ENCODE measurements around the gene SHB. TPM values are rescaled to one million over a fixed set of nuclear protein-coding genes. Genes with fewer than 3 reads are reported as not detected.

The SHB gene
- total RNA-seq, 1 experiment from 2014 or later: 29.6 TPM

- intact Hi-C loops (cut with micrococcal nuclease): no loop called here
- no TSS peak for BruUV-seq (replicated peaks)
- Mint-ChIP-seq H3K27me3 (ENCODE audit: insufficient read depth, unreplicated experiment) (no peaks in the 10 kb centered on the region), H3K4me1 (ENCODE audit: insufficient read depth, unreplicated experiment) (peaks cover 4% of the 10 kb centered on the region), H3K9me3 (ENCODE audit: unreplicated experiment) (no peaks in the 10 kb centered on the region), H3K27ac (ENCODE audit: low read depth, unreplicated experiment) (no peak overlapping the region), H3K4me3 (ENCODE audit: unreplicated experiment) (no peak overlapping the region), H3K36me3 (ENCODE audit: insufficient read depth, unreplicated experiment) (peaks cover 6% of the 10 kb centered on the region)
- TF ChIP-seq CTCF (IDR thresholded peaks at IDR 0.05; ENCODE audit: unreplicated experiment): no peak
- DNase-seq (ENCODE audit: unreplicated experiment): no peak
- POLR2A ChIA-PET: interaction anchor here (0.9 to 5.8 kb wide), 5 partner anchors 10 to 169 kb away, joined by 3 to 41 read pairs (median 3); no protein-coding TSS in a partner anchor
- CTCF ChIA-PET: interaction anchor here (1.0 to 6.1 kb wide), 7 partner anchors 10 to 292 kb away, joined by 4 to 48 read pairs (median 9); no protein-coding TSS in a partner anchor
These were observed 2.6 kb upstream of the SHB start for GRCh38 chr9:38071470-38072134.

GRCh38 chr9:38067859-38068681, 957 bp downstream of the SHB start:
- H3K27me3 Mint-ChIP-seq (ENCODE audit: insufficient read depth, unreplicated experiment): no peaks in the 10 kb centered on the region
- TF ChIP-seq CTCF (IDR thresholded peaks at IDR 0.05; ENCODE audit: unreplicated experiment): no peak
- intact Hi-C loops (cut with micrococcal nuclease): loop anchor here (2.0 to 5.0 kb wide), 5 partner anchors 41 to 194 kb away; no protein-coding TSS in a partner anchor
- peak overlapping the region; percentile 87 for H3K4me3 Mint-ChIP-seq (ENCODE audit: unreplicated experiment)
- DNase-seq (ENCODE audit: unreplicated experiment): no peak
- ChIA-PET CTCF (interaction anchor here (0.6 to 6.1 kb wide), 32 partner anchors 8 to 292 kb away, joined by 3 to 59 read pairs (median 6); no protein-coding TSS in a partner anchor), POLR2A (interaction anchor here (0.5 to 5.8 kb wide), 28 partner anchors 12 to 165 kb away, joined by 3 to 41 read pairs (median 4); no protein-coding TSS in a partner anchor)
- BruUV-seq (replicated peaks): no TSS peak
- H3K9me3 Mint-ChIP-seq (ENCODE audit: unreplicated experiment): no peaks in the 10 kb centered on the region
- peaks cover 8% of the 10 kb centered on the region for H3K36me3 Mint-ChIP-seq (ENCODE audit: insufficient read depth, unreplicated experiment)
- peaks cover 34% of the 10 kb centered on the region for H3K4me1 Mint-ChIP-seq (ENCODE audit: insufficient read depth, unreplicated experiment)
- peak overlapping the region; percentile 40 for H3K27ac Mint-ChIP-seq (ENCODE audit: low read depth, unreplicated experiment)

- H3K4me1 Mint-ChIP-seq (ENCODE audit: insufficient read depth, unreplicated experiment): peaks cover 38% of the 10 kb centered on the region
- H3K36me3 Mint-ChIP-seq (ENCODE audit: insufficient read depth, unreplicated experiment): peaks cover 8% of the 10 kb centered on the region
- DNase-seq (ENCODE audit: unreplicated experiment): peak; percentile 44
These were observed 1.8 kb downstream of the SHB start for GRCh38 chr9:38066914-38067858.

More at GRCh38 chr9:38066914-38067858, 1.8 kb downstream of the SHB start:
- no TSS peak for BruUV-seq (replicated peaks)
- intact Hi-C loops (cut with micrococcal nuclease): loop anchor here (1.0 to 5.0 kb wide), 6 partner anchors 40 to 195 kb away; no protein-coding TSS in a partner anchor
- Mint-ChIP-seq H3K4me3 (ENCODE audit: unreplicated experiment) (peak overlapping the region; percentile 87), H3K27ac (ENCODE audit: low read depth, unreplicated experiment) (peak overlapping the region; percentile 73), H3K9me3 (ENCODE audit: unreplicated experiment) (no peaks in the 10 kb centered on the region), H3K27me3 (ENCODE audit: insufficient read depth, unreplicated experiment) (no peaks in the 10 kb centered on the region)
- CTCF ChIA-PET: interaction anchor here (0.6 to 6.1 kb wide), 29 partner anchors 11 to 293 kb away, joined by 3 to 59 read pairs (median 5); no protein-coding TSS in a partner anchor
- POLR2A ChIA-PET: interaction anchor here (0.5 to 5.8 kb wide), 22 partner anchors 11 to 1057 kb away, joined by 3 to 41 read pairs (median 4); no protein-coding TSS in a partner anchor
- no peak for TF ChIP-seq CTCF (IDR thresholded peaks at IDR 0.05; ENCODE audit: unreplicated experiment)
